H1 (cell line): Measurements from ENCODE around the gene SLC9A3. TPM values are rescaled to one million over a fixed set of nuclear protein-coding genes. Genes with fewer than 3 reads are reported as not detected.

ENCODE experiments used
- CTCF ChIA-PET: fragments of 300-600 bp; sonication (Branson Sonifier 250); formaldehyde crosslinking; loops from one replicate; lab custom pipeline; 2021; ENCODE audit not compliant: partially characterized antibody; lab: Charles Lee
- POLR2A ChIA-PET: fragments of 300-600 bp; sonication (Branson Sonifier 250); formaldehyde crosslinking; loops from one replicate; lab custom pipeline; 2021; ENCODE audit warnings: inconsistent platforms; ENCODE audit not compliant: partially characterized antibody; lab: Charles Lee
- DNase-seq, 2 experiments: peaks; one replicate each; pipeline versions ENCODE4 v3.0.0 to v3.0.0-alpha.2; 2010 to 2022; ENCODE audit warnings: low spot score in 2 of 2, low read depth in 1 of 2, mixed read lengths in 1 of 2
- FAIRE-seq: peaks from 2 replicates; lab custom pipeline; 2011; peaks lifted over from hg19 to GRCh38; lab: Jason Lieb, UNC
- H2AFZ ChIP-seq: 2 replicates; pipeline ENCODE4 v1.8.1; 2012; ENCODE audit warnings: low read length, inconsistent platforms
- H2AK5ac ChIP-seq: 2 replicates; pipeline ENCODE4 v1.6.1; 2013; ENCODE audit warnings: low read depth, low read length
- H2BK120ac ChIP-seq: replicated peaks from 2 replicates; pipeline ENCODE3; 2013; ENCODE audit warnings: low read depth, low read length, inconsistent platforms
- H2BK12ac ChIP-seq: 2 replicates; pipeline ENCODE4 v1.6.1; 2013; ENCODE audit warnings: low read depth, low read length
- H2BK15ac ChIP-seq: 2 replicates; pipeline ENCODE4 v1.6.1; 2013; ENCODE audit warnings: low read length
- H2BK20ac ChIP-seq: 2 replicates; pipeline ENCODE4 v1.6.1; 2013; ENCODE audit warnings: low read length
- H2BK5ac ChIP-seq: 2 replicates; pipeline ENCODE4 v1.6.1; 2013; ENCODE audit warnings: low read depth, low read length
- H3K14ac ChIP-seq: 2 replicates; pipeline ENCODE4 v1.6.1; 2013; ENCODE audit warnings: inconsistent platforms; ENCODE audit not compliant: insufficient read length
- H3K18ac ChIP-seq: 2 replicates; pipeline ENCODE4 v1.6.1; 2013; ENCODE audit warnings: low read length; ENCODE audit errors: extremely low read depth
- H3K23ac ChIP-seq: 2 replicates; pipeline ENCODE4 v1.6.1; 2013; ENCODE audit warnings: inconsistent platforms; ENCODE audit not compliant: insufficient read length
- H3K23me2 ChIP-seq: 2 replicates; pipeline ENCODE4 v1.6.1; 2013; ENCODE audit warnings: low read depth, low read length
- H3K27ac ChIP-seq: 2 replicates; pipeline ENCODE4 v1.6.1; 2011; ENCODE audit warnings: low read depth, low read length, inconsistent platforms
- H3K27me3 ChIP-seq, 4 experiments: replicated peaks in 1 of 4; 1 replicate in 1 of 4; 2 replicates in 3 of 4; pipeline versions ENCODE4 v1.6.1 to v1.8.1; 2011 to 2013; ENCODE audit warnings: low read length in 3 of 4, mild to moderate bottlenecking in 3 of 4, inconsistent platforms in 2 of 4, mixed read lengths in 2 of 4, moderate library complexity in 1 of 4; ENCODE audit not compliant: control insufficient read depth in 3 of 4, insufficient read depth in 3 of 4; ENCODE audit errors: extremely low read depth in 1 of 4
- H3K36me3 ChIP-seq, 4 experiments: 2 replicates each; pipeline versions ENCODE4 v1.6.1 to v1.8.1; 2011 to 2013; ENCODE audit warnings: mild to moderate bottlenecking in 4 of 4, low read length in 3 of 4, moderate library complexity in 2 of 4, control low read depth in 1 of 4, inconsistent platforms in 1 of 4; ENCODE audit not compliant: insufficient read depth in 4 of 4, control insufficient read depth in 2 of 4
- H3K4ac ChIP-seq: replicated peaks from 2 replicates; pipeline ENCODE3; 2013; ENCODE audit warnings: low read length, low read depth, mixed read lengths, inconsistent platforms; ENCODE audit not compliant: insufficient read length
- H3K4me1 ChIP-seq, 4 experiments: replicated peaks in 1 of 4; 1 replicate in 1 of 4; 2 replicates in 3 of 4; pipeline versions ENCODE4 v1.6.1 to v1.8.1; 2011 to 2013; ENCODE audit warnings: low read length in 3 of 4, inconsistent platforms in 2 of 4, mixed read lengths in 1 of 4; ENCODE audit not compliant: insufficient read depth in 4 of 4, control insufficient read depth in 3 of 4
- H3K4me2 ChIP-seq, 2 experiments: 2 replicates each; pipeline versions ENCODE4 v1.6.1 to v1.8.1; 2011 to 2013; ENCODE audit warnings: low read depth in 2 of 2, low read length in 2 of 2, control low read depth in 1 of 2, inconsistent platforms in 1 of 2, mild to moderate bottlenecking in 1 of 2; ENCODE audit not compliant: insufficient read depth in 1 of 2
- H3K4me3 ChIP-seq, 4 experiments: fragments of 200-600, 300-600 bp in 1 of 4; sonication (generic), shearing (Covaris generic), sonication (Bioruptor Twin) in 1 of 4; 2 replicates each; pipeline versions ENCODE4 v1.5.1 to v1.8.1; 2011 to 2016; ENCODE audit warnings: low read length in 4 of 4, low read depth in 3 of 4, control low read depth in 2 of 4, inconsistent platforms in 2 of 4, mild to moderate bottlenecking in 2 of 4, mixed read lengths in 1 of 4, moderate library complexity in 1 of 4; ENCODE audit not compliant: insufficient read depth in 2 of 4; ENCODE audit errors: extremely low read depth in 1 of 4
- H3K56ac ChIP-seq: replicated peaks from 2 replicates; pipeline ENCODE3; 2013; ENCODE audit warnings: low read depth, mild to moderate bottlenecking, mixed read lengths, low read length, inconsistent platforms; ENCODE audit not compliant: insufficient read length
- H3K79me1 ChIP-seq: 2 replicates; pipeline ENCODE4 v1.6.1; 2013; ENCODE audit warnings: low read depth, low read length, control low read depth
- H3K79me2 ChIP-seq, 2 experiments: 2 replicates each; pipeline versions ENCODE4 v1.6.1 to v1.8.1; 2012 to 2013; ENCODE audit warnings: low read length in 2 of 2, mild to moderate bottlenecking in 2 of 2, inconsistent platforms in 1 of 2; ENCODE audit not compliant: insufficient read depth in 2 of 2, control insufficient read depth in 1 of 2
- H3K9ac ChIP-seq, 4 experiments: replicated peaks in 1 of 4; 1 replicate in 1 of 4; 2 replicates in 3 of 4; pipeline versions ENCODE4 v1.6.1 to v1.8.1; 2011 to 2013; ENCODE audit warnings: low read depth in 3 of 4, low read length in 3 of 4, control low read depth in 2 of 4, mild to moderate bottlenecking in 2 of 4, moderate library complexity in 2 of 4, inconsistent platforms in 1 of 4; ENCODE audit errors: extremely low read depth in 1 of 4
- H3K9me3 ChIP-seq, 2 experiments: 2 replicates each; pipeline versions ENCODE4 v1.6.1 to v1.8.1; 2012 to 2013; ENCODE audit warnings: mild to moderate bottlenecking in 2 of 2, moderate library complexity in 2 of 2, control low read depth in 1 of 2, inconsistent platforms in 1 of 2, low read depth in 1 of 2, low read length in 1 of 2, mixed read lengths in 1 of 2; ENCODE audit not compliant: insufficient read depth in 2 of 2
- H4K20me1 ChIP-seq, 2 experiments: replicated peaks in 1 of 2; 2 replicates each; pipeline versions ENCODE3 to v1.8.1; 2011 to 2013; ENCODE audit warnings: inconsistent platforms in 2 of 2, low read length in 2 of 2, mild to moderate bottlenecking in 1 of 2; ENCODE audit not compliant: insufficient read depth in 2 of 2, control insufficient read depth in 1 of 2
- H4K5ac ChIP-seq: 2 replicates; pipeline ENCODE4 v1.6.1; 2013; ENCODE audit warnings: low read length, low read depth, mixed read lengths, inconsistent platforms; ENCODE audit not compliant: insufficient read length
- H4K8ac ChIP-seq: 2 replicates; pipeline ENCODE4 v1.8.0; 2013; ENCODE audit warnings: mild to moderate bottlenecking, moderate library complexity, low read length, inconsistent platforms; ENCODE audit not compliant: insufficient read depth; ENCODE audit errors: extremely low read depth
- H4K91ac ChIP-seq: replicated peaks from 2 replicates; pipeline ENCODE3; 2013; ENCODE audit warnings: low read length, mixed read lengths, inconsistent platforms; ENCODE audit not compliant: insufficient read length
- ATF3 ChIP-seq: IDR thresholded peaks from 2 replicates; pipeline ENCODE4 v1.6.1; 2011; ENCODE audit warnings: low read depth, mild to moderate bottlenecking, low read length; ENCODE audit not compliant: insufficient read depth
- EZH2 ChIP-seq: fragments of 200-600 bp; sonication (generic); IDR thresholded peaks from 2 replicates; pipeline ENCODE4 v1.7.1; 2012; ENCODE audit warnings: low read depth, mild to moderate bottlenecking, moderate library complexity, low read length, inconsistent platforms; ENCODE audit not compliant: severe bottlenecking
- JUND ChIP-seq: IDR thresholded peaks from 2 replicates; pipeline ENCODE4 v1.6.1; 2011; ENCODE audit warnings: mild to moderate bottlenecking, improper control_type of control experiment, low read length
- MAFK ChIP-seq: IDR thresholded peaks from 2 replicates; pipeline ENCODE4 v1.6.1; 2012; ENCODE audit warnings: low read depth, mild to moderate bottlenecking, improper control_type of control experiment, low read length
- RFX5 ChIP-seq: IDR thresholded peaks from 2 replicates; pipeline ENCODE4 v1.6.1; 2011; ENCODE audit warnings: low read depth, low read length, improper control_type of control experiment, borderline replicate concordance
- SP2 ChIP-seq: IDR thresholded peaks from 2 replicates; pipeline ENCODE4 v1.6.1; 2012; ENCODE audit warnings: mild to moderate bottlenecking, low read length, inconsistent platforms
- TCF12 ChIP-seq: IDR thresholded peaks from 2 replicates; pipeline ENCODE4 v1.6.1; 2011; ENCODE audit warnings: low read depth, mild to moderate bottlenecking, low read length
- TEAD4 ChIP-seq: IDR thresholded peaks from 2 replicates; pipeline ENCODE4 v1.6.1; 2012; ENCODE audit warnings: low read depth, low read length, inconsistent platforms, mixed read lengths
- WGBS, 2 experiments: shearing (Covaris generic) in 1 of 2; methylation state at CpG; one replicate each; pipeline versions ENCODE4 v1.1.6 to v1.1.7; 2013 to 2015; ENCODE audit warnings: low lambda C conversion rate in 2 of 2, mixed read lengths in 2 of 2, inconsistent platforms in 1 of 2, low coverage in 1 of 2, missing lambda C conversion rate in 1 of 2; ENCODE audit not compliant: insufficient replicate concordance in 2 of 2, insufficient coverage in 1 of 2, insufficient read length in 1 of 2; ENCODE audit errors: extremely low coverage in 1 of 2, missing lambda C conversion rate in 1 of 2; 5-methylcytosine and 5-hydroxymethylcytosine counted together
- polyA plus RNA-seq, 7 experiments: library from polyadenylated mRNA; depleted of rRNA in 3 of 7; stranded (reverse) in 5 of 7; unstranded in 2 of 7; fragments of >200 nt in 5 of 7; fragments of 200-250 nt in 2 of 7; gene quantifications; 1 replicate in 5 of 7; 2 replicates in 1 of 7; 4 replicates in 1 of 7; pipeline versions ENCODE4 v1.2.1 to v1.2.3, GENCODE V29; 2011 to 2013; ENCODE audit warnings: missing spikeins in 2 of 7, mixed read lengths in 2 of 7
- total RNA-seq: library from RNA; stranded (reverse); fragmentation: NEBNext Ultra II Directional; extraction: Animal tissue kit (Norgen Biotek cat#: 25700); gene quantifications from 2 replicates; pipeline ENCODE4 v1.2.1, GENCODE V29; 2021

The SLC9A3 gene
- total and polyA plus RNA-seq, 2 of the 8 experiments (the other 6 are each of a cell fraction or from before 2014, with no cell fraction given) = 0.95 to 1.0 TPM

GRCh38 chr5:537621-538071 lies 13.4 kb upstream of the SLC9A3 start:
- peak overlapping the region; percentile 17; the same call in 1 of the 2 replicates for H2BK12ac ChIP-seq
- no peak overlapping the region for H2AK5ac ChIP-seq
- FAIRE-seq (no peak), DNase-seq (no peak)
- H3K56ac ChIP-seq = no peak overlapping the region
- no peak overlapping the region for H2BK15ac ChIP-seq
- H4K5ac ChIP-seq = no peak overlapping the region
- H3K4me2 ChIP-seq = no peak overlapping the region
- H3K79me2 ChIP-seq = no peaks in the 10 kb centered on the region
- H2BK5ac ChIP-seq = no peak overlapping the region
- no peak overlapping the region for H3K27ac ChIP-seq
- no peak overlapping the region for H3K4ac ChIP-seq
- WGBS, 2 experiments = 97% methylated on average over 16 of the region's 16 CpGs; no CpG with 5 or more reads in 1 of the 2 experiments
- no peak overlapping the region for H2BK120ac ChIP-seq
- TF ChIP-seq MAFK = no peak
- no peak for TF ChIP-seq EZH2
- TF ChIP-seq SP2 = no peak
- TF ChIP-seq RFX5 = no peak
- TF ChIP-seq ATF3 = no peak
- no peak for TF ChIP-seq TEAD4
- no peak for TF ChIP-seq JUND
- no peak for TF ChIP-seq TCF12
- 0 out of 7 replicates have a peak, but pooled peaks cover 0 to 2% (median 0%) of the 10 kb centered on the region in 4 experiments for H3K4me1 ChIP-seq
- peaks cover 0 to 2% (median 1%) of the 10 kb centered on the region in 4 experiments; a peak in 4 of 7 replicates for H3K27me3 ChIP-seq
- no peak overlapping the region for H4K8ac ChIP-seq
- H3K23ac ChIP-seq = no peak overlapping the region
- no peaks in the 10 kb centered on the region for H3K23me2 ChIP-seq
- H3K36me3 ChIP-seq = no peaks in the 10 kb centered on the region
- H3K9me3 ChIP-seq = no peaks in the 10 kb centered on the region
- no peak overlapping the region for H3K9ac ChIP-seq
- no peak overlapping the region for H4K91ac ChIP-seq
- no peak overlapping the region for H3K18ac ChIP-seq
- H4K20me1 ChIP-seq = peaks cover 0 to 3% of the 10 kb centered on the region in 2 experiments
- H3K14ac ChIP-seq = no peak overlapping the region
- H2BK20ac ChIP-seq = no peak overlapping the region
- CTCF ChIA-PET = interaction anchor here (1.0 to 2.6 kb wide), 2 partner anchors 8 to 17 kb away, joined by 3 to 10 read pairs; no protein-coding TSS in a partner anchor
- H3K79me1 ChIP-seq = no peaks in the 10 kb centered on the region
- POLR2A ChIA-PET = no interaction called here
- H2AFZ ChIP-seq = no peak overlapping the region
- no peak overlapping the region for H3K4me3 ChIP-seq
